Measurements from ENCODE around the gene IL10. TPM values are rescaled to one million over a fixed set of nuclear protein-coding genes. Genes with fewer than 3 reads are reported as not detected.
"Not testable (repeated sequence)": the region's sequence is repeated elsewhere in the genome, so short reads cannot be mapped to it uniquely, and the experiment has no call there.

Gene IL10
- total RNA-seq, 1 donor from 2014 or later: 0.54 TPM

DNA sequence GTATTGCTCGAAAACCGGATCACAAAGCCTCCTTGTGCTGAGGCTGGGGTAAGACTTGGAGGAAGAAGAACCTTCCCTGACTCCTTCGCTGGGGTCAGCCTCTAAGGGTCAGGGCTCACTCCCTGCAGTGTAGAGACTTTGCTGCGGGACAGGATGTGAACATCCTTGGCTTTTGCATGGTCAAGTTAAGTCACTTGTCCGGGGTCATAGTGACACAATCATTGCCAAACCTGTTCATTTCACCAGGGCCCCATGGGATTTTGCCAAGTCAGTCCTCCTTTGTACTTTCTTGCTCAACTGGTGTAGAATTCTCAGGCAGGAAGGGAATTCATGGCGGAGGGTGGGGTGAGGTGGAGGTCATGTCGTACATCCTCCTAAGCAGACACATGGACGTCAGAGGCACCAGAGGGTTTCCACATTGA, 24.7 kb upstream of the IL10 start:
- ATAC-seq (no peak), DNase-seq (ENCODE audit: missing footprints) (no peak)

DNA sequence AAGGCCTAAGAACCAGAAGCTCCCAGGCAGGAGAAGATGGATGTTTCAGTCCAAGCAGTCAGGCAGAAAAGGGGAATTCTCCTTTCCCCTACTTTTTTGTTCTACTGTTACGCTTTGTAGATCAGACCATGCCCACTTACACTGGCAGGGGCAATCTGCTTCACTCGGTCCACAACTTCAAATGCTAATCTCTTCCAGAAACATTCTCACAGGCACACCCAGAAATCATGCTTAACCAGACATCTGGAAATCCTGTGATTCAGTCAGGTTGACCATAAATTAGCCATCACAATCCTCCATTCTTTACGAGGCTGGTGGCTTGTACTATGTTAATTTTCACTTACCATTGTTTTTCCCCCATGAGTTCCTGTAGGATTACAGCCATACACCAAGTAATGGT, 23.8 kb upstream of the IL10 start:
- DNase-seq (ENCODE audit: missing footprints) (no peak), ATAC-seq (no peak)
- intact Hi-C loops (cut with DNase I): no loop called here

More for the DNA sequence above, 24.7 kb upstream of the IL10 start:
- intact Hi-C loops (cut with DNase I): no loop called here

DNA sequence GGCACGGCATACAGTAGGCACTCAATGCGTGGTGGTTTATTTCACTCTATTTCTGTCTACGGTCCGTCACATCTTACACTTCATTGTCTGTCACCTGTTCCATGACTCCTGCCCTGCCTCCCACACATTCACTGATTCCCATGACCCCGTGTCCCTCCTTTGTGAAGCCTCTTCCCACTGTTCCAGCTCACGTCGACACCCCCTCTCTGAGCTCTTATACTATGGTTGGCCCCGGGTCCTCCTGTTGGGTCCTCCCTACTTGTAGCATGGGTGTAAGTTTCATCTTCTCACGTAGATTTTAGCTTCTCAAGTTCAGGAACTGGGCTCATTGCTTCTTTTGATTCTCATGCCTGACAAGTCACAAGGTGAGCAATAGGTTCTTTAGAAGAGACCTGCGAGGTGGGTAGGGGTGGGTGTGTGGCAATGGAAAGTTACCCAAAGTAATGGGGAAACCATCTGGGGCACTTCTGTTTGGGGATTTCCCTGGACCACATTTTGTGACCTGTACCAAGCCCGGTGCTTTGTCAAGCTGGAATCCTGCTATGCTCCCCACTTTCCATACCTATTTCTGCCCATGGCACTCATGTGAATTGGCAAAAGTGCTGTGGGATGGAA, 22.1 kb upstream of the IL10 start:
- ATAC-seq (no peak), DNase-seq (ENCODE audit: missing footprints) (no peak)
- intact Hi-C loops (cut with DNase I): no loop called here

DNA sequence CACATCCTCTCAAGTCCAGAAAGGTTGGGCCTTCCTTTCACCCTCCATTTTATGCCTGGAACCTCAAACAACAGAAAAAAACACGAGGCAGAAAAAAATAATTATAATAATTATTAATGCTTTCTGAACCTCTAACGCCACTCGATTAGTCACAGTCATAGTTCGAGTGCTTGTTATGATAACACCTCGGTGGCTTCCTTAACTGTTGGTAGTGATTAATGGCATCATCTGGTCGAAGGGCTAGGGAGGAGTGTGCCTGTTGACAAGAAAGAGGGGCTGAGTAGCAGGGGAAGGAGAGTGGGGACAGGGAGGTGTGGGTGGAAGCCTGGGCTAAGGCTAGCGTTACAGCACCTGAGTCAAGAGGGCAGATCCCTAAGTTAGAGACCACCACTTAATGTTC, 21.3 kb upstream of the IL10 start:
- DNase-seq (ENCODE audit: missing footprints): no peak
- no peak for ATAC-seq
- intact Hi-C loops (cut with DNase I): no loop called here

DNA sequence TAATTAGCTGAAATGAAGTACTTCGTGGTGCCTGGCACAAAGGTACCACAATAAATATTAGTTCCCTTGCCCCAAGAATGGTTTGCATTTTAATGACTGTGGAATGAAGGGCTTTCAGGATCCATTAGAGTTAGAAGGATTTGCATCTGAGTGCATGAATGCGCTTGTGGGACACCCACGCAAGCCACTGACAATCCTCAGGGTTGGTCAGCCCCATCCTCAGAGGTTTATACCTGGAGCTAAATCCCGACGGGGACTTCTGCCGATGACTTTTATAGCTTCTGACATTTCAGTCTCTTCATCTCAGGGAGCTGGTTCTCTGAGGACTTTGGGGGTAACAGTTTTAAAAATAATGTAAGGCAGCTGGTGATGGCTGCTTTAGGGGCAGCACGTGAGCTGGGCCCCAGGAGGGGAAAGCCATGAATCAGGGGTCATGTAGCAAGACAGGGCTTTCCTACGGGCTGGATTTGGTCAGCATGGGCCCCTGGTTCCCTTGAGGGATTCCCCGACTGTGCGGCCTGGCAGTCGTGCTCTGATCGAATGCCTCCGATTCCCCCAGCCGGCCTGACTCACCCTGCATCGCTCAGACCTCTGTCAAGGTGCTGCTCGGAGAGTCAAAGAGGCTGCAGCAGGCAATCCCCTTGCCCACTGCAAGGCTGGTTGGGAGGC, 20.8 kb upstream of the IL10 start:
- ATAC-seq (no peak), DNase-seq (ENCODE audit: missing footprints) (no peak)
- intact Hi-C loops (cut with DNase I): no loop called here

DNA sequence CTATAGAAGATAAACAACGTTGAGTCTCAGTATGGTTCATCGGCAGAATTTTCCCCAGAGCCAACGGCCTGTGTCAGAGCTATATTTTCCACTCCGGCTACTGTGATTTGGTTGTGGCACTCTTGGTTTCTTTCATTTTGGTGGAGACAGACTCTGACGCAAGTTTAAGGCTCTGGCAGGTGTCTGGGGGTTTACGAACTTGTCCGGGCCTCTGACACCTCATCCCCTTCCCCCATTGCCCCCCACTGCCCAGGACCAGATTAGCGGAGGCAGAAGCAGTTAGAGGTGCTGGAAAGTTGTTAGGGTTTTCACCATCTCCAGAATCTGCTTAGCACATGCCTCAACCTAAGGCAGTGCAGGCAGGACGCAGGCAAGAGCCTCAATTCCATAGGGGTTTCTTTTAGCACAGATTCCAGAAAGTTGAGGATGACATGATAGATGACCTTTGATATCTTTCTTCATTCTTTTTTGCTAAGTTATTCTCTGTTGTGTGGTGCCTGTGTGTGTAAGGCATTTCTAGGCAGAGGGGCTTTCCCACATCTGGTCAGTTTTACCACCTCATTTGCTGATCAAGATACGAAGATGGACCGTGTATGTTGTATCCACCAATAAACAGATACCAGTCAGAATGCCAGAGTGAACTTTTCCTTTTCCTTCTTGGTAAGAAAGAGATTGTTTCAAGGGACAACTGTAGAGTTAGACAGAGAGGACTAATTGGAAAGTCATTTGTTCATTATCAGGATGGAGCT, 18.4 kb upstream of the IL10 start:
- intact Hi-C loops (cut with DNase I): no loop called here
- ATAC-seq: no peak
- no peak for DNase-seq (ENCODE audit: missing footprints)

DNA sequence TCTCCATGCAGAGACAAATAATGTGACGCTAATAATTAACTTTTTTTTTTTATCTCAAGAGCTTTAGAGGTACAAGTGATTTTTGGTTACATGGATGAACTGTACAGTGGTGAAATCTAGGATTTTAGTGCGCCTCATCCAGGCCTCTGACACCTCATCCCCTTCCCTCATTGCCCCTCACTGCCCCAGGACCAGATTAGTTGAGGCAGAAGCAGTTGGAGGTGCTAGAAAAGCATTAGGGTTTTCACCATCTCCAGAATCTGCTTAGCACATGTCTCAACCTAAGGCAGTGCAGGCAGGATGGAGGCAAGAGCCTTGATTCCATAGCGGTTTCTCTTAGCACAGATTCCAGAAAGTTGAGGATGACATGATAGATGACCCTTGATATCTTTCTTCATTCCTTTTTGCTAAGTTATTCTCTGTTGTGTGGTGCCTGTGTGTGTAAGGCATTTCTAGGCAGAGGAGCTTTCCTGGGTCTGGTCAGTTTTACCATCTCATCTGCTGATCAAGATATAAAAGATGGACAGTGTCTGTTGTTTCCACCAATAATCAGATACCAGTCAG, 16.3 kb upstream of the IL10 start:
- DNase-seq (ENCODE audit: missing footprints) (no peak), ATAC-seq (no peak)
- intact Hi-C loops (cut with DNase I): no loop called here

DNA sequence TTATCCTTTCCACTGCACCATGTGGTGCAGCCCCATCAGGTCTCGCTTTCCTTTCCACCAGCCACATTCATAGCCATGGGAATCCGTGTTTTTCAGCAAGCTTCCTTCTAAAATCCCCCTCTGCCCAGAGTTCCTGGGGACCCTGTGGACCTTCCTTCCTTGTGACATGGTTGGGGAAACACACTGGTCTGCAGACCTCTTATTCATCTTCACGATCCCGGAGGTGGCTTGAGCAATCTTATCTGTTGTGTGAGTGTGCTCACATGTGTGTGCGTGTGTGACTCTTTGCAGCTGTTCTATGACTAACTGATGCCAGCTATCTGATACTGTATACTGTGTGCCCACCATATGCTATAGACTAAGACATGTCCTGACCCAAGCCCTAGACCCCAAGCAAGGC, 15.6 kb upstream of the IL10 start:
- no peak for DNase-seq (ENCODE audit: missing footprints)
- ATAC-seq: no peak
- intact Hi-C loops (cut with DNase I): no loop called here

DNA sequence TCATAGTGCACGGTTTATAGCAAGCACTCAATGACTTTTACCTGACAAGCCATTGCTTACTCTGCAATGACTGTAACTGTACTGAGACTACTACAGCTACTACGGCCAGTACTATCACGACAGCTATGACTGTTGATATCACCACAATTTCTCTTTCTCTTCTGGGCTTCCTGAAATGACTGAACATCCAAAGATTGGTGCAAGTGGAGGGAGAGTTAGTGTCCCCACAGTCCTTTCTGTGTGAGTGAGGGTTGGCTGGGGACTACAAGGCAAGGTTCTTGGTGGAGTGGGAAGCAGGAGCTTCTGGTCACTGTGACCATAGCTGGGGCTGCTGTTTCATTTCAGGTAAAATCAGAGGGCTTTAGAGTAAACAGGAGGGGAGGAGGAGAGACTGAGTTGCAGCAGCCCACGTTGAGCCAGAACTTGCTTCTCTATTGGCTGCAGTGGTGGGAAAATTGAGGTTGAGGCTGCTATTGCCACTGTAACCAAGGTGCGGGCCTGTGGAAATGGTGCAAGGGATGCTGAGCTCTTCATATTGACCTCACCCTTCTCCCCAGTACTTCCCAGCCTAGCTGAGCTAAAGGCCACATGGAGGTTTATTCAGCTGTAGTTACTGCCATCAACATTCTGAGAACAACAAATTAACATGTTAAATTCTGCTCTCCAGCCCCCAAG, 14.1 kb upstream of the IL10 start:
- intact Hi-C loops (cut with DNase I): no loop called here
- DNase-seq (ENCODE audit: missing footprints): no peak
- no peak for ATAC-seq

DNA sequence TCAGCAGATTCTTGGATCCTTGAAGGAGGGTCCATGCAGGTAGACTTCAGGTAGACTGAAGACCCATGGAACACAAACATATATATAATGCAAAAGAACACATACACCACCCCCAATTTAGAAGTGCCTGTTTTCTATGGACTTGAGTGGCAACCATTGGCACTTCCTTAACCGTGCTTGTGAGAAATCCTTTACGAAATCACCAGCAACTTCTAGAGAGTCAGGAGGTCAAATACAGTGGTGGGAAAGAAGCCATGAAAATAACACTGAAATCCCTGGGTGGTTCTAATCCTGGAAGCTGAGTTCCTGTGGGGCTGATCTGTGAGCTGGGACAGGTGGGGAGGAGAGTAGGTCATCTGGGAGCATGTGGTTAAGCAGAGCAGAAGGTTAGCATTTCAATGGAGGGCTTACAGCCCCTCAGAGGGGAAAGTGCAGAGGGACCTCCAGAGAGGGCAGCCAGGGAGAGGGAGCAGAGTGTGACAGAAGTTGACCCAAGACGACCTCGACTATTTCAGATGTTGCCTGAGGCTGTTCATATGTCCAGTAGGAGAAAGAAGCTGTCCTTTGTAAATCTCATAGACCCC, 13.0 kb upstream of the IL10 start:
- ATAC-seq (no peak), DNase-seq (ENCODE audit: missing footprints) (no peak)
- intact Hi-C loops (cut with DNase I): no loop called here

DNA sequence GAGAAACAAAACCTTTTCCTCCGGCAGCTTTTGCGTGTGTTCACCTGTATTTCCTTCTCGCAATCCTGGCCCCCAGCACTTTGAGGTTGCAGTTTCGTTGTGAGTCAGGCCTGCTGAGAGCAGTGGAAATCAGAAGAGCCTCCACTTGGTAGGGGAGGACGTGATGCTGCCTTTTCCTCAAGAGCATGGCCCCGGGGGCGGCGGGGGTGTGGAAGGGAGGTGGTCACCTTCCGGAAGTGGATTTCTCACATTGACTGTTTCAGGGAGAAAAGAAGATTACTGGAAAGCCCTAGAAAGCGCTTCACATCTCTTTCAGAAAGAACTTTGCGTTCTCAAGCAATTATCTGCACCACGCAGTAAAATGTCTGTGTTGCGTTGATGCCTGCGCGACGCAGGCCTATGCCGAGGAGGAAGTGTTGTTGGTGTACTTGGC, 12.2 kb upstream of the IL10 start:
- ATAC-seq (no peak), DNase-seq (ENCODE audit: missing footprints) (no peak)
- intact Hi-C loops (cut with DNase I): no loop called here

DNA sequence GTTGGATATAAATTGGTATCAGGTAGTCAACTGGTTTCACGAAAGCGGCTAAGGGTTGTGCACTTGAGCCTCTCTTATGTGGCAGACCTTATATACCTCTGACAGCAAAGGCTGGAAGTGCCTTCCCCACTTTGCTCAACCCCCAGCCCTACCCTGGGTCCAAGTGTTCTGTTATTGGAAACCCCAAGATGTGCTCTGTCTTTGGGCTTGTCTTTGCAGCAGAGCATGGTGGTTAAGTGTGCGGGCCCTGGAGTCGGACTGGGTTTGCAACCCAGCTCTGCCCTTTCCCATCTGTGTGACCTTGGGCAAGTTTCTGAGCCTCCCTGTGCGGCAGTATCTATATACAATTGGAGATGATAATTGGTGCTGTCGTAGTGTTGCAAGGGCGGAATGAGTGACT, 11.2 kb upstream of the IL10 start:
- ATAC-seq (no peak), DNase-seq (ENCODE audit: missing footprints) (no peak)
- intact Hi-C loops (cut with DNase I): no loop called here

DNA sequence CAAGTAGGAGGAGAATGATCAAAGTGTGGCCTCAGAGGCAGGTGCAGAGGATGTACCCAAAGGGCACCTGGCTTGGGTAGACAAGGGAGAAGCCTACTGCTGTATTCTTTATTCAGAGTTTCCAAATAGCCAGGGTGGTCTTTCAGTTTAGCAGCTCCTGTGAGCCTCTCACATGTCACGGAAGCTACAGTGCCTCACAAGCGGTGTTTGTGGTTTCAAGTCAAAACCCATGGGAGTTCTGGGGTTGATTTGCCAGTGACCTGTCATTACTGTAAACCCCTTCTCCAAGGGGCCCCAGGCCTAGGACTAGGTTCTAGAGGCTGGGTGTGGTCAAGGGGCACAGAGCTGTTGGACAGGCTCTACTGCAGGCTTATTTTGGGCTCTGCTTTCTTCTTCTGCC, 10.2 kb upstream of the IL10 start:
- no peak for ATAC-seq
- intact Hi-C loops (cut with DNase I): no loop called here

DNA sequence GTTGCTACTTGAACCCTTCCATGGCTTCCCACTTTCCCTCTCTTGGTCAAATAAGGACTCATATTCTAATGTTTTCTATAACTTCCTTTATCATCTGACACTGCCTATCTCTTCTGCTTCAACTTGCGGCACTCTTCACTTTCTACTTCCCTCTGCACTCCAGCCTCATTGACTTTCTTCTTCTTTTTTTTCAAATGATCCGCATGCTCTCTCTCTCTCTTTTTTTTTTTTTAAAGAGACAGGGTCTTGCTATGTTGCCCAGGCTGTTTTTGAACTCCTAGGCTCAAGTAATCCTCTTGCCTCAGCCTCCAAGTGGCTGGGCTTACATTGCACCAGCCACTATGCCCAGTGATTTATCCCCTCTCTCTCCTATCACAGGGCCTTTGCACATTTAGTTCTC, 7.3 kb upstream of the IL10 start:
- ATAC-seq (no peak), DNase-seq (ENCODE audit: missing footprints) (no peak)
- intact Hi-C loops (cut with DNase I): no loop called here

More for the DNA sequence above, 10.2 kb upstream of the IL10 start:
- DNase-seq (ENCODE audit: missing footprints): no peak

DNA sequence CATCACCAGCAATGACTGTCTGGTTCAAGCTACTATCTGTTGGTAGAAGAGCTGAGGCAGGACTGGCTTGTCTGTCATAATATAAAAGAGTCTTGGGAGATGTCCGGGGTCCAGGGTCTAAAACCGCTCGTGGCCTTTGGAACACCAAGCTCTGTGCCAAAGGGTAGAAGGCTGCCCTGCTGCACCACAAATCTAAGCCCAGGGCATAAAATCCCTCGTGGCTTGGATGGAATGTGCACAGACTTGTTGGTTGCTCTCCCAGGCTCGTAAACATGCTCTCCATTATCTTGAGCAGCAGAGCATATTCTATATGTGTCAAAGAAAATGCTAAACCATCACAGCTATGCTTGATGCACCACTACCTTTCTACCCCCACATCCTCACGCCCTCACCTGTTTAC, 6.6 kb upstream of the IL10 start:
- DNase-seq (ENCODE audit: missing footprints); ATAC-seq; intact Hi-C loops (cut with DNase I): not testable (repeated sequence)

DNA sequence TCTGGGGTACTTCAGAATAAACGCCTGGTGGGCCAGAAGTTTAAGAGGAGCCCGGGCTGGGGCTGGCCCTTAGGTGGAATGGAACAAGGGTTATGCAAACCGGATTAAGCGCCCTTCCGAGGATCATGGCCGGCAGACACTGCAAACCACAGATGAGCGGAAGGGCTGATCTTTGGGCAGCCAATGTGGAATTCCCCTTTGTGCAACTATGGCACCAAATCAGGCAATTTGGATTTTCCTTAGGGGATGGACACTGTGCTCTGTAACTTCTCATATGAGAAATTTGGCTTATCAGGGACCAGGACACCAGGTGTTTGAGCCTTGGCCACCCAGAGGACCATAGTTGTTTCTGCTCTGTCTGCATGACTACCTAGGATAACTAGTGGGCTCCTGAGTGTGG, 5.7 kb upstream of the IL10 start:
- no peak for ATAC-seq
- intact Hi-C loops (cut with DNase I): no loop called here
- no peak for DNase-seq (ENCODE audit: missing footprints)

DNA sequence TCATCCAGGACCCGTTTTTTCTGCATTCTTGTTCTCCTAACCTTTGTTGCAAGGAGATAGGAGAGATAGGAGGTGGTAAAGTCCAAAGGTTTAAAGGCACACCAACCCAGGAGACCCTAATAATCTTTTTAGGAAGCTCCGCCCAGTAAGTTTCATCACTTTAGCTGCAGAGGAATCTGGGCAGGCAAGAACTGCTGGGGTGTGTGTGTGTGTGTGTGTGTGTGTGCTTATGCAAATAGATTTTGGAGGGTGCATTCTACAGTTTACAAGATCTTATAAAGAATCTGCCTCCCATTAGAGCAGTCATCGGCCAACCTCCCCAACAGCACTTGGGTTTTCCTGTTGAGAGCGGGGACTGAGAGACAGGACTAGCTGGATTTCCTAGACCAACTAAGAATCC, 3.9 kb upstream of the IL10 start:
- DNase-seq (ENCODE audit: missing footprints): no peak

DNA sequence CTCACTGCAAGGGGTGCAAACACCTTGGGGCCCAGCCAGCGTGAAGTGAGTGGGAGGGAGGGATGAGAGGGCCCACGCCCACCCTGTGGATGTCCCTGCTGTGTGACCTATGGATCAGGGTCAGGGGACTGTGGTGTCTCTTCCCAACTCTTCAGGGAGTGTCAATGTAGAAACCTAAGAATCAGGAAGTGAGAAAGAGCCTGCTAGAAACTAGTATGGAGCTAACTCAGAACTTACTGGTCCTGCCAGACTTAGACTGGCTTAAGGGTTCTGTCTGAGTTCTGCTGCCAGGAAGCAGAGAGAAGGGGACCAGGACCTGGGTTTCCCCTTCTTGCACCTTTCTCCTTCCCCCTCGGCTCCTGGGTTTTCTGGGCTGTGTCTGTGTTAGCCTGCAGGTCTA, 1.8 kb upstream of the IL10 start:
- DNase-seq (ENCODE audit: missing footprints) (no peak), ATAC-seq (no peak)
- intact Hi-C loops (cut with DNase I): no loop called here

More for the DNA sequence above, 3.9 kb upstream of the IL10 start:
- intact Hi-C loops (cut with DNase I): no loop called here
- no peak for ATAC-seq

DNA sequence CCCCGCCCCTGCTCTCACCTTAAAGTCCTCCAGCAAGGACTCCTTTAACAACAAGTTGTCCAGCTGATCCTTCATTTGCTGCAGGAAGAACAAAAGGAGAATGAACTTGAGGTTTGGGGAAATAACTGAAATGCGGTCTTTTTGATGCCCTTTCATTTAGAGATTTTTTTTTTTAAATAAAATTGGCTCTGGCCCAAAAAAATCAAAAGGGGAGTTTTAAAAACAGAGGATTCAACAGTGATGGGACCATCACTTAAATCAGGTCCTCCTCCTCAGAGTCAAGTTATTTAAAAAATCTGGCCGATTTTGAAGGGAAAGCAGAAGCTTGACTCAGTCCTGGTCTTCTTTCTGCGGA, 979 bp downstream of the IL10 start:
- DNase-seq (ENCODE audit: missing footprints) (no peak), ATAC-seq (no peak)
- intact Hi-C loops (cut with DNase I): no loop called here

Data from Right ventricle myocardium inferior (tissue), 1 donor.